Measurements from ENCODE around the gene NDUFS8.

GRCh38 chr11:67999201-67999629 lies 31.3 kb upstream of the NDUFS8 start:
- TF ChIP-seq, protein P1, sequence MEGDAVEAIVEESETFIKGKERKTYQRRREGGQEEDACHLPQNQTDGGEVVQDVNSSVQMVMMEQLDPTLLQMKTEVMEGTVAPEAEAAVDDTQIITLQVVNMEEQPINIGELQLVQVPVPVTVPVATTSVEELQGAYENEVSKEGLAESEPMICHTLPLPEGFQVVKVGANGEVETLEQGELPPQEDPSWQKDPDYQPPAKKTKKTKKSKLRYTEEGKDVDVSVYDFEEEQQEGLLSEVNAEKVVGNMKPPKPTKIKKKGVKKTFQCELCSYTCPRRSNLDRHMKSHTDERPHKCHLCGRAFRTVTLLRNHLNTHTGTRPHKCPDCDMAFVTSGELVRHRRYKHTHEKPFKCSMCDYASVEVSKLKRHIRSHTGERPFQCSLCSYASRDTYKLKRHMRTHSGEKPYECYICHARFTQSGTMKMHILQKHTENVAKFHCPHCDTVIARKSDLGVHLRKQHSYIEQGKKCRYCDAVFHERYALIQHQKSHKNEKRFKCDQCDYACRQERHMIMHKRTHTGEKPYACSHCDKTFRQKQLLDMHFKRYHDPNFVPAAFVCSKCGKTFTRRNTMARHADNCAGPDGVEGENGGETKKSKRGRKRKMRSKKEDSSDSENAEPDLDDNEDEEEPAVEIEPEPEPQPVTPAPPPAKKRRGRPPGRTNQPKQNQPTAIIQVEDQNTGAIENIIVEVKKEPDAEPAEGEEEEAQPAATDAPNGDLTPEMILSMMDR (IDR thresholded peaks at IDR 0.05; ENCODE audit: low read depth, low read length, poor library complexity, severe bottlenecking), result no peak
- no peak for TF ChIP-seq EZH2phosphoT487 (IDR thresholded peaks at IDR 0.05; ENCODE audit: borderline replicate concordance, low read length)

All from DOHH2 (cell line).